Panc1 (cell line): ENCODE results near the gene SLC25A34.

Experiments
- POLR2AphosphoS5 ChIP-seq: IDR thresholded peaks from 2 replicates; pipeline ENCODE4 v1.6.1; 2012; ENCODE audit warnings: mild to moderate bottlenecking, low read depth, low read length, moderate library complexity
- SIN3A ChIP-seq: IDR thresholded peaks from 2 replicates; pipeline ENCODE4 v1.6.1; 2012; ENCODE audit warnings: low read depth, mild to moderate bottlenecking, low read length, moderate library complexity, borderline replicate concordance; ENCODE audit not compliant: insufficient read depth
- TCF7L2 ChIP-seq: IDR thresholded peaks from 2 replicates; pipeline ENCODE4 v1.6.1; 2011; ENCODE audit warnings: mild to moderate bottlenecking, low read depth, low read length, inconsistent platforms
- TF ChIP-seq, protein P1 (sequence below): fragments of 450-650 bp; IDR thresholded peaks from 2 replicates; pipeline ENCODE4 v1.5.1; 2017; ENCODE audit warnings: mild to moderate bottlenecking
- TF ChIP-seq, protein P2 (sequence below), 2 experiments: IDR thresholded peaks; 2 replicates each; pipeline ENCODE4 v1.6.1; 2011 to 2012; ENCODE audit warnings: low read depth in 2 of 2, control low read depth in 1 of 2, low read length in 1 of 2, mild to moderate bottlenecking in 1 of 2, moderate library complexity in 1 of 2; ENCODE audit not compliant: insufficient read depth in 1 of 2

- TF ChIP-seq, protein P1, sequence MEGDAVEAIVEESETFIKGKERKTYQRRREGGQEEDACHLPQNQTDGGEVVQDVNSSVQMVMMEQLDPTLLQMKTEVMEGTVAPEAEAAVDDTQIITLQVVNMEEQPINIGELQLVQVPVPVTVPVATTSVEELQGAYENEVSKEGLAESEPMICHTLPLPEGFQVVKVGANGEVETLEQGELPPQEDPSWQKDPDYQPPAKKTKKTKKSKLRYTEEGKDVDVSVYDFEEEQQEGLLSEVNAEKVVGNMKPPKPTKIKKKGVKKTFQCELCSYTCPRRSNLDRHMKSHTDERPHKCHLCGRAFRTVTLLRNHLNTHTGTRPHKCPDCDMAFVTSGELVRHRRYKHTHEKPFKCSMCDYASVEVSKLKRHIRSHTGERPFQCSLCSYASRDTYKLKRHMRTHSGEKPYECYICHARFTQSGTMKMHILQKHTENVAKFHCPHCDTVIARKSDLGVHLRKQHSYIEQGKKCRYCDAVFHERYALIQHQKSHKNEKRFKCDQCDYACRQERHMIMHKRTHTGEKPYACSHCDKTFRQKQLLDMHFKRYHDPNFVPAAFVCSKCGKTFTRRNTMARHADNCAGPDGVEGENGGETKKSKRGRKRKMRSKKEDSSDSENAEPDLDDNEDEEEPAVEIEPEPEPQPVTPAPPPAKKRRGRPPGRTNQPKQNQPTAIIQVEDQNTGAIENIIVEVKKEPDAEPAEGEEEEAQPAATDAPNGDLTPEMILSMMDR = no peak
- TF ChIP-seq TCF7L2 (no peak), SIN3A (no peak), POLR2AphosphoS5 (no peak)
- TF ChIP-seq, protein P2, sequence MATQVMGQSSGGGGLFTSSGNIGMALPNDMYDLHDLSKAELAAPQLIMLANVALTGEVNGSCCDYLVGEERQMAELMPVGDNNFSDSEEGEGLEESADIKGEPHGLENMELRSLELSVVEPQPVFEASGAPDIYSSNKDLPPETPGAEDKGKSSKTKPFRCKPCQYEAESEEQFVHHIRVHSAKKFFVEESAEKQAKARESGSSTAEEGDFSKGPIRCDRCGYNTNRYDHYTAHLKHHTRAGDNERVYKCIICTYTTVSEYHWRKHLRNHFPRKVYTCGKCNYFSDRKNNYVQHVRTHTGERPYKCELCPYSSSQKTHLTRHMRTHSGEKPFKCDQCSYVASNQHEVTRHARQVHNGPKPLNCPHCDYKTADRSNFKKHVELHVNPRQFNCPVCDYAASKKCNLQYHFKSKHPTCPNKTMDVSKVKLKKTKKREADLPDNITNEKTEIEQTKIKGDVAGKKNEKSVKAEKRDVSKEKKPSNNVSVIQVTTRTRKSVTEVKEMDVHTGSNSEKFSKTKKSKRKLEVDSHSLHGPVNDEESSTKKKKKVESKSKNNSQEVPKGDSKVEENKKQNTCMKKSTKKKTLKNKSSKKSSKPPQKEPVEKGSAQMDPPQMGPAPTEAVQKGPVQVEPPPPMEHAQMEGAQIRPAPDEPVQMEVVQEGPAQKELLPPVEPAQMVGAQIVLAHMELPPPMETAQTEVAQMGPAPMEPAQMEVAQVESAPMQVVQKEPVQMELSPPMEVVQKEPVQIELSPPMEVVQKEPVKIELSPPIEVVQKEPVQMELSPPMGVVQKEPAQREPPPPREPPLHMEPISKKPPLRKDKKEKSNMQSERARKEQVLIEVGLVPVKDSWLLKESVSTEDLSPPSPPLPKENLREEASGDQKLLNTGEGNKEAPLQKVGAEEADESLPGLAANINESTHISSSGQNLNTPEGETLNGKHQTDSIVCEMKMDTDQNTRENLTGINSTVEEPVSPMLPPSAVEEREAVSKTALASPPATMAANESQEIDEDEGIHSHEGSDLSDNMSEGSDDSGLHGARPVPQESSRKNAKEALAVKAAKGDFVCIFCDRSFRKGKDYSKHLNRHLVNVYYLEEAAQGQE (IDR thresholded peaks at IDR 0.05; ENCODE audit: insufficient read depth in 1 of 2, low read depth in 2 of 2, low read length in 1 of 2) = no peak
Observed at GRCh38 chr1:15764890-15765289, 28.8 kb downstream of the SLC25A34 start.
